ENCODE results near the gene ANXA2.
"Not testable (repeated sequence)": the region's sequence is repeated elsewhere in the genome, so short reads cannot be mapped to it uniquely, and the experiment has no call there.

The ANXA2 gene

GRCh38 chr15:60344987-60345386 is 52.8 kb downstream of the ANXA2 start:
- DNase-seq (ENCODE audit: low read depth, low spot score) = peak; percentile 13

GRCh38 chr15:60344461-60344860 is 53.3 kb downstream of the ANXA2 start:
- peak; percentile 3 for DNase-seq (ENCODE audit: low read depth, low spot score)

GRCh38 chr15:60343221-60343970 is 54.4 kb downstream of the ANXA2 start:
- DNase-seq (ENCODE audit: low read depth, low spot score) = no peak

GRCh38 chr15:60340207-60340921 is 57.4 kb downstream of the ANXA2 start:
- DNase-seq (ENCODE audit: low read depth, low spot score) = no peak

GRCh38 chr15:60339236-60339635 is 58.5 kb downstream of the ANXA2 start:
- DNase-seq (ENCODE audit: low read depth, low spot score) = no peak

GRCh38 chr15:60338810-60339209 is 59.0 kb downstream of the ANXA2 start:
- no peak for DNase-seq (ENCODE audit: low read depth, low spot score)

- no peak for DNase-seq (ENCODE audit: low read depth, low spot score)
These were observed 60.7 kb downstream of the ANXA2 start for GRCh38 chr15:60337076-60337475.

GRCh38 chr15:60335296-60335695 is 62.5 kb downstream of the ANXA2 start:
- not testable (repeated sequence) for DNase-seq (ENCODE audit: low read depth, low spot score)

- peak; percentile 53 for DNase-seq (ENCODE audit: low read depth, low spot score)
These were observed 68.8 kb downstream of the ANXA2 start for GRCh38 chr15:60328852-60329443.

- DNase-seq (ENCODE audit: low read depth, low spot score) = peak; percentile 75
These were observed 70.7 kb downstream of the ANXA2 start for GRCh38 chr15:60326824-60327654.

GRCh38 chr15:60326343-60326742 is 71.4 kb downstream of the ANXA2 start:
- no peak for DNase-seq (ENCODE audit: low read depth, low spot score)

GRCh38 chr15:60325905-60326304 is 71.9 kb downstream of the ANXA2 start:
- no peak for DNase-seq (ENCODE audit: low read depth, low spot score)

- no peak for DNase-seq (ENCODE audit: low read depth, low spot score)
These were observed 72.9 kb downstream of the ANXA2 start for GRCh38 chr15:60324706-60325438.

- no peak for DNase-seq (ENCODE audit: low read depth, low spot score)
These were observed 74.5 kb downstream of the ANXA2 start for GRCh38 chr15:60323322-60323721.

- no peak for DNase-seq (ENCODE audit: low read depth, low spot score)
These were observed 77.4 kb downstream of the ANXA2 start for GRCh38 chr15:60320365-60320764.

- no peak for DNase-seq (ENCODE audit: low read depth, low spot score)
These were observed 79.4 kb downstream of the ANXA2 start for GRCh38 chr15:60318216-60318867.

- DNase-seq (ENCODE audit: low read depth, low spot score) = no peak
These were observed 80.8 kb downstream of the ANXA2 start for GRCh38 chr15:60316961-60317360.

- no peak for DNase-seq (ENCODE audit: low read depth, low spot score)
These were observed 81.9 kb downstream of the ANXA2 start for GRCh38 chr15:60315878-60316277.

- DNase-seq (ENCODE audit: low read depth, low spot score) = no peak
These were observed 83.9 kb downstream of the ANXA2 start for GRCh38 chr15:60313906-60314305.

- no peak for DNase-seq (ENCODE audit: low read depth, low spot score)
These were observed 90.8 kb downstream of the ANXA2 start for GRCh38 chr15:60307034-60307433.

- no peak for DNase-seq (ENCODE audit: low read depth, low spot score)
These were observed 96.8 kb downstream of the ANXA2 start for GRCh38 chr15:60301024-60301423.

Measured in astrocyte of the hippocampus (primary cell).